Left ventricle myocardium inferior (tissue), 1 donor: ENCODE results near the gene RNF227. TPM values are rescaled to one million over a fixed set of nuclear protein-coding genes. Genes with fewer than 3 reads are reported as not detected.

ENCODE experiments used
- DNase-seq: peaks from one replicate; pipeline ENCODE4 v3.0.0-alpha.2; 2020
- H3K27ac ChIP-seq: fragments of 200-600 bp; replicated peaks from 2 replicates; pipeline ENCODE4 v1.8.0; 2021
- H3K27me3 ChIP-seq: fragments of 200-600 bp; 2 replicates; pipeline ENCODE4 v1.8.0; 2021; ENCODE audit warnings: low read depth
- H3K36me3 ChIP-seq: fragments of 200-600 bp; 2 replicates; pipeline ENCODE4 v1.8.0; 2021
- H3K4me1 ChIP-seq: fragments of 200-600 bp; 2 replicates; pipeline ENCODE4 v1.8.0; 2021
- H3K4me3 ChIP-seq: fragments of 200-600 bp; 2 replicates; pipeline ENCODE4 v1.8.0; 2021; ENCODE audit warnings: mild to moderate bottlenecking, moderate library complexity
- H3K9me3 ChIP-seq: fragments of 200-600 bp; replicated peaks from 2 replicates; pipeline ENCODE4 v1.8.0; 2021
- CTCF ChIP-seq: fragments of 200-600 bp; IDR thresholded peaks from 2 replicates; pipeline ENCODE4 v1.8.0; 2021; ENCODE audit warnings: antibody characterized with exemption, mild to moderate bottlenecking, borderline replicate concordance
- intact Hi-C: fragments of 100-400 bp; cut with micrococcal nuclease; formaldehyde crosslinking; loops from one replicate; pipeline ENCODE4 v1.11.0; 2022
- total RNA-seq: library from RNA; stranded (reverse); fragmentation: NEBNext Ultra II Directional; extraction: Animal tissue kit (Norgen Biotek cat#: 25700); gene quantifications from one replicate; pipeline ENCODE4 v1.2.1, GENCODE V29; 2021
- donor health status: DM: no; HTN: yes; CAD: no; lungs with severe emphysema.

The RNF227 gene
- total RNA-seq, 1 donor from 2014 or later = 1.0 TPM

GRCh38 chr17:7935859-7936258 lies 19.8 kb upstream of the RNF227 start:
- no peaks in the 10 kb centered on the region for H3K27me3 ChIP-seq
- peaks cover 61% of the 10 kb centered on the region for H3K36me3 ChIP-seq
- H3K9me3 ChIP-seq = no peaks in the 10 kb centered on the region
- no peak for DNase-seq
- intact Hi-C loops = no loop called here
- no peak overlapping the region for H3K27ac ChIP-seq
- TF ChIP-seq CTCF = no peak
- peaks cover 26% of the 10 kb centered on the region for H3K4me1 ChIP-seq
- H3K4me3 ChIP-seq = no peak overlapping the region

GRCh38 chr17:7932949-7933348 lies 16.9 kb upstream of the RNF227 start:
- intact Hi-C loops = no loop called here
- Histone ChIP-seq H3K36me3 (peaks cover 34% of the 10 kb centered on the region), H3K27me3 (no peaks in the 10 kb centered on the region), H3K4me1 (peaks cover 31% of the 10 kb centered on the region), H3K27ac (peak overlapping the region; percentile 85), H3K9me3 (no peaks in the 10 kb centered on the region), H3K4me3 (peak overlapping the region; percentile 89)
- no peak for TF ChIP-seq CTCF
- DNase-seq = no peak

GRCh38 chr17:7932483-7932891 lies 16.4 kb upstream of the RNF227 start:
- Histone ChIP-seq H3K36me3 (peaks cover 30% of the 10 kb centered on the region), H3K4me1 (peaks cover 31% of the 10 kb centered on the region), H3K9me3 (no peaks in the 10 kb centered on the region), H3K4me3 (peak overlapping the region; percentile 89), H3K27ac (peak overlapping the region; percentile 85), H3K27me3 (no peaks in the 10 kb centered on the region)
- no peak for TF ChIP-seq CTCF
- no peak for DNase-seq
- intact Hi-C loops = no loop called here

- peak; percentile 100 for DNase-seq
- intact Hi-C loops = no loop called here
- TF ChIP-seq CTCF = no peak
- H3K36me3 ChIP-seq = peaks cover 25% of the 10 kb centered on the region
- H3K27ac ChIP-seq = peak within 1 kb of the TSS; percentile 85
- no peaks in the 10 kb centered on the region for H3K9me3 ChIP-seq
- no peaks in the 10 kb centered on the region for H3K27me3 ChIP-seq
- peaks cover 31% of the 10 kb centered on the region for H3K4me1 ChIP-seq
- H3K4me3 ChIP-seq = peak within 1 kb of the TSS; percentile 89
Measured at GRCh38 chr17:7931709-7932482, 15.8 kb upstream of the RNF227 start, which contains the start of the genes CNTROB and TRAPPC1. Gene CNTROB (plus strand): TSS chr17:7932206. CDS start chr17:7933080, 874 bp downstream. Gene TRAPPC1 (minus strand): TSS chr17:7931946. CDS start chr17:7931829, 117 bp downstream.

- Histone ChIP-seq H3K36me3 (peaks cover 17% of the 10 kb centered on the region), H3K9me3 (no peaks in the 10 kb centered on the region), H3K27ac (peak overlapping the region; percentile 85), H3K27me3 (no peaks in the 10 kb centered on the region), H3K4me3 (peak overlapping the region; percentile 89), H3K4me1 (peaks cover 31% of the 10 kb centered on the region)
- TF ChIP-seq CTCF = no peak
- intact Hi-C loops = no loop called here
- DNase-seq = no peak
Measured at GRCh38 chr17:7930841-7931631, 14.9 kb upstream of the RNF227 start.
